Type B pancreatic cell (in vitro differentiated cells): ENCODE data around the gene DDX24. TPM values are rescaled to one million over a fixed set of nuclear protein-coding genes. Genes with fewer than 3 reads are reported as not detected.

Experiments used
- DNase-seq: peaks from one replicate; pipeline ENCODE4 v3.0.0; 2021; ENCODE audit warnings: mixed read lengths; ENCODE audit not compliant: unreplicated experiment; ENCODE audit errors: extremely low spot score
- H3K27ac Mint-ChIP-seq: 2 replicates; pipeline ENCODE4 v1.8.0; 2021; ENCODE audit warnings: mild to moderate bottlenecking, mixed read lengths
- H3K27me3 Mint-ChIP-seq: 2 replicates; pipeline ENCODE4 v1.8.0; 2021; ENCODE audit warnings: mixed read lengths
- H3K36me3 Mint-ChIP-seq: 2 replicates; pipeline ENCODE4 v1.8.0; 2021; ENCODE audit warnings: mixed read lengths
- H3K4me1 Mint-ChIP-seq: one replicate; pipeline ENCODE4 v1.8.0; 2021; ENCODE audit warnings: mixed read lengths; ENCODE audit not compliant: unreplicated experiment
- H3K4me3 Mint-ChIP-seq: 2 replicates; pipeline ENCODE4 v1.8.0; 2021; ENCODE audit warnings: mild to moderate bottlenecking, mixed read lengths
- H3K9me3 Mint-ChIP-seq: 2 replicates; pipeline ENCODE4 v1.8.0; 2021; ENCODE audit warnings: mixed read lengths
- CTCF ChIP-seq: fragments of 200-600 bp; sonication (generic); conservative IDR thresholded peaks from 2 replicates; pipeline ENCODE4 v1.5.0; 2021; ENCODE audit warnings: antibody characterized with exemption, mild to moderate bottlenecking
- total RNA-seq: library from RNA; stranded (reverse); gene quantifications from 2 replicates; pipeline ENCODE4 v1.2.1, GENCODE V29; 2021; ENCODE audit warnings: low replicate concordance

Gene DDX24
- total RNA-seq, 1 donor from 2014 or later = 156 TPM

GRCh38 chr14:94123868-94124267 lies 42.9 kb upstream of the DDX24 start:
- Mint-ChIP-seq H3K4me3 (no peak overlapping the region), H3K36me3 (no peaks in the 10 kb centered on the region), H3K27me3 (peaks cover 10% of the 10 kb centered on the region), H3K4me1 (peaks cover 5% of the 10 kb centered on the region), H3K27ac (no peak overlapping the region), H3K9me3 (no peaks in the 10 kb centered on the region)
- peak; percentile 16 for DNase-seq
- TF ChIP-seq CTCF = no peak

- TF ChIP-seq CTCF = no peak
- Mint-ChIP-seq H3K4me3 (no peak overlapping the region), H3K9me3 (no peaks in the 10 kb centered on the region), H3K4me1 (no peaks in the 10 kb centered on the region), H3K36me3 (no peaks in the 10 kb centered on the region), H3K27me3 (peaks cover 10% of the 10 kb centered on the region), H3K27ac (no peak overlapping the region)
- DNase-seq = peak; percentile 54
Measured at GRCh38 chr14:94123296-94123695, 42.3 kb upstream of the DDX24 start.

GRCh38 chr14:94122438-94122837 lies 41.4 kb upstream of the DDX24 start:
- TF ChIP-seq CTCF = no peak
- Mint-ChIP-seq H3K4me1 (no peaks in the 10 kb centered on the region), H3K4me3 (no peak overlapping the region), H3K36me3 (no peaks in the 10 kb centered on the region), H3K9me3 (no peaks in the 10 kb centered on the region), H3K27ac (no peak overlapping the region), H3K27me3 (peaks cover 16% of the 10 kb centered on the region)
- peak; percentile 32 for DNase-seq

- no peak for DNase-seq
- H3K36me3 Mint-ChIP-seq = no peaks in the 10 kb centered on the region
- peaks cover 18% of the 10 kb centered on the region for H3K27me3 Mint-ChIP-seq
- H3K9me3 Mint-ChIP-seq = no peaks in the 10 kb centered on the region
- no peak for TF ChIP-seq CTCF
- no peak overlapping the region for H3K4me3 Mint-ChIP-seq
- no peaks in the 10 kb centered on the region for H3K4me1 Mint-ChIP-seq
- H3K27ac Mint-ChIP-seq = no peak overlapping the region
Measured at GRCh38 chr14:94121485-94121884, 40.5 kb upstream of the DDX24 start.

GRCh38 chr14:94120667-94121340 lies 39.8 kb upstream of the DDX24 start:
- Mint-ChIP-seq H3K27me3 (peaks cover 20% of the 10 kb centered on the region), H3K36me3 (no peaks in the 10 kb centered on the region), H3K27ac (no peak overlapping the region), H3K4me1 (no peaks in the 10 kb centered on the region), H3K9me3 (no peaks in the 10 kb centered on the region), H3K4me3 (no peak overlapping the region)
- DNase-seq = no peak
- no peak for TF ChIP-seq CTCF
